Skin epidermis (tissue), 12 donors: ENCODE results near the gene RPL10.

Experiments
- H3K27ac ChIP-seq, 21 experiments: fragments of 200-600 bp; sonication (generic) in 11 of 21; one replicate each; pipeline ENCODE4 v1.5.0; 2020; ENCODE audit warnings: mild to moderate bottlenecking in 3 of 21, inconsistent platforms in 2 of 21, moderate library complexity in 2 of 21
- H3K4me3 ChIP-seq, 7 experiments: fragments of 200-600 bp; sonication (generic) in 2 of 7; one replicate each; pipeline ENCODE4 v1.5.0; 2020; ENCODE audit warnings: inconsistent platforms in 2 of 7, mild to moderate bottlenecking in 2 of 7, moderate library complexity in 1 of 7

Gene RPL10

GRCh38 chrX:154412468-154412867, 14.3 kb downstream of the RPL10 start:
- peak overlapping the region; percentile 43 to 92 (median 74) for H3K4me3 ChIP-seq
- peak overlapping the region in 20 of 21 experiments; percentile 78 to 94 (median 90) for H3K27ac ChIP-seq

GRCh38 chrX:154413142-154413541, 15.0 kb downstream of the RPL10 start:
- Histone ChIP-seq H3K4me3 (no peak overlapping the region), H3K27ac (peak overlapping the region in 9 of 21 experiments; percentile 87 to 94 (median 93))

GRCh38 chrX:154417157-154417556, 19.0 kb downstream of the RPL10 start:
- Histone ChIP-seq H3K4me3 (no peak overlapping the region), H3K27ac (no peak overlapping the region)

- H3K27ac ChIP-seq, result no peak overlapping the region
These were observed 21.0 kb downstream of the RPL10 start for GRCh38 chrX:154419189-154419588.

GRCh38 chrX:154419688-154420401, 21.7 kb downstream of the RPL10 start:
- H3K27ac ChIP-seq, result no peak overlapping the region
- H3K4me3 ChIP-seq, result no peak overlapping the region

More at GRCh38 chrX:154419189-154419588, 21.0 kb downstream of the RPL10 start:
- H3K4me3 ChIP-seq, result no peak overlapping the region

GRCh38 chrX:154420402-154420756, 22.2 kb downstream of the RPL10 start:
- no peak overlapping the region for H3K27ac ChIP-seq
- H3K4me3 ChIP-seq, result no peak overlapping the region

- Histone ChIP-seq H3K27ac (peak overlapping the region in 2 of 21 experiments; percentile 9), H3K4me3 (no peak overlapping the region)
These were observed 29.0 kb downstream of the RPL10 start for GRCh38 chrX:154426916-154427770.

GRCh38 chrX:154428176-154429171, 30.3 kb downstream of the RPL10 start, which contains the start of gene ATP6AP1:
ATP6AP1 (plus strand) TSS chrX:154428677; CDS start chrX:154428693, 16 bp downstream.
- Histone ChIP-seq H3K27ac (peak within 1 kb of the TSS; percentile 64 to 88 (median 83)), H3K4me3 (peak within 1 kb of the TSS; percentile 54 to 88 (median 70))

- H3K27ac ChIP-seq, result peak overlapping the region in 3 of 21 experiments; percentile 83 to 88 (median 85)
- H3K4me3 ChIP-seq, result peak overlapping the region in 4 of 7 experiments; percentile 54 to 72 (median 70)
These were observed 31.5 kb downstream of the RPL10 start for GRCh38 chrX:154429711-154430110.

GRCh38 chrX:154430479-154430878, 32.3 kb downstream of the RPL10 start:
- H3K27ac ChIP-seq, result peak overlapping the region in 8 of 21 experiments; percentile 6 to 62 (median 52)
- no peak overlapping the region for H3K4me3 ChIP-seq

- H3K27ac ChIP-seq, result peak overlapping the region in 9 of 21 experiments; percentile 6 to 62 (median 51)
These were observed 32.7 kb downstream of the RPL10 start for GRCh38 chrX:154430916-154431315.

GRCh38 chrX:154431341-154431740, 33.2 kb downstream of the RPL10 start:
- Histone ChIP-seq H3K27ac (peak overlapping the region in 8 of 21 experiments; percentile 16 to 62 (median 50)), H3K4me3 (no peak overlapping the region)

More at GRCh38 chrX:154430916-154431315, 32.7 kb downstream of the RPL10 start:
- H3K4me3 ChIP-seq, result no peak overlapping the region

GRCh38 chrX:154432210-154432609, 34.0 kb downstream of the RPL10 start:
- H3K27ac ChIP-seq, result peak overlapping the region in 4 of 21 experiments; percentile 16 to 42 (median 26)

GRCh38 chrX:154433605-154434004, 35.4 kb downstream of the RPL10 start:
- no peak overlapping the region for H3K27ac ChIP-seq
- H3K4me3 ChIP-seq, result no peak overlapping the region

More at GRCh38 chrX:154432210-154432609, 34.0 kb downstream of the RPL10 start:
- no peak overlapping the region for H3K4me3 ChIP-seq

GRCh38 chrX:154434394-154435168, 36.4 kb downstream of the RPL10 start:
- Histone ChIP-seq H3K27ac (no peak overlapping the region), H3K4me3 (no peak overlapping the region)

GRCh38 chrX:154435171-154435733, 37.1 kb downstream of the RPL10 start:
- H3K4me3 ChIP-seq, result no peak overlapping the region
- no peak overlapping the region for H3K27ac ChIP-seq

GRCh38 chrX:154436374-154436982, 38.3 kb downstream of the RPL10 start:
- Histone ChIP-seq H3K4me3 (peak overlapping the region; percentile 56 to 80 (median 66)), H3K27ac (peak overlapping the region; percentile 75 to 100 (median 93))
